SJCRH30 (cell line): ENCODE measurements around the gene THSD4. TPM values are rescaled to one million over a fixed set of nuclear protein-coding genes. Genes with fewer than 3 reads are reported as not detected.

Experiments
- DNase-seq, 2 experiments: peaks; one replicate each; pipeline ENCODE4 v3.0.0-alpha.2; 2015 to 2020
- H3K27ac ChIP-seq: fragments of 250-450 bp; sonication (Bioruptor Pico); 2 replicates; pipeline ENCODE4 v1.5.1; 2020; ENCODE audit warnings: mild to moderate bottlenecking, moderate library complexity
- H3K27me3 ChIP-seq: fragments of 250-450 bp; sonication (Bioruptor Pico); 2 replicates; pipeline ENCODE4 v1.5.1; 2020; ENCODE audit warnings: mild to moderate bottlenecking, moderate library complexity
- H3K36me3 ChIP-seq: fragments of 250-450 bp; sonication (Bioruptor Pico); 2 replicates; pipeline ENCODE4 v1.5.1; 2020; ENCODE audit warnings: mild to moderate bottlenecking, moderate library complexity
- H3K4me1 ChIP-seq: fragments of 250-450 bp; sonication (Bioruptor Pico); 2 replicates; pipeline ENCODE4 v1.5.1; 2020; ENCODE audit warnings: mild to moderate bottlenecking, moderate library complexity
- H3K4me3 ChIP-seq: fragments of 250-450 bp; sonication (Bioruptor Pico); 2 replicates; pipeline ENCODE4 v1.5.1; 2020; ENCODE audit warnings: mild to moderate bottlenecking, moderate library complexity
- H3K9me3 ChIP-seq: fragments of 250-450 bp; sonication (Bioruptor Pico); replicated peaks from 2 replicates; pipeline ENCODE4 v1.5.1; 2020; ENCODE audit warnings: mild to moderate bottlenecking, moderate library complexity
- total RNA-seq: library from RNA; depleted of rRNA; stranded (reverse); fragments of >200 nt; shearing (Covaris generic); gene quantifications from 2 replicates; pipeline ENCODE4 v1.2.3, GENCODE V29; 2014

Gene THSD4
- total RNA-seq, 1 experiment from 2014 or later: 20.7 TPM

- peaks cover 10% of the 10 kb centered on the region for H3K9me3 ChIP-seq
- no peak overlapping the region for H3K4me3 ChIP-seq
- no peaks in the 10 kb centered on the region for H3K36me3 ChIP-seq
- no peak for DNase-seq
- no peaks in the 10 kb centered on the region for H3K27me3 ChIP-seq
- no peak overlapping the region for H3K27ac ChIP-seq
- H3K4me1 ChIP-seq: no peaks in the 10 kb centered on the region; the same call in 1 of the 2 replicates
Measured at GRCh38 chr15:71496336-71496955, 381.2 kb downstream of the THSD4 start.

- Histone ChIP-seq H3K4me3 (no peak overlapping the region), H3K9me3 (peaks cover 10% of the 10 kb centered on the region), H3K4me1 (no peaks in the 10 kb centered on the region), H3K36me3 (no peaks in the 10 kb centered on the region), H3K27ac (no peak overlapping the region), H3K27me3 (no peaks in the 10 kb centered on the region)
- no peak for DNase-seq
Measured at GRCh38 chr15:71501344-71502076, 386.2 kb downstream of the THSD4 start.

GRCh38 chr15:71502077-71502432 lies 386.8 kb downstream of the THSD4 start:
- Histone ChIP-seq H3K36me3 (no peaks in the 10 kb centered on the region), H3K4me3 (no peak overlapping the region), H3K27ac (no peak overlapping the region), H3K4me1 (no peaks in the 10 kb centered on the region), H3K9me3 (peaks cover 10% of the 10 kb centered on the region), H3K27me3 (no peaks in the 10 kb centered on the region)
- DNase-seq: no peak

GRCh38 chr15:71505962-71506361 lies 390.7 kb downstream of the THSD4 start:
- H3K9me3 ChIP-seq: no peaks in the 10 kb centered on the region; the same call in 1 of the 2 replicates
- H3K4me1 ChIP-seq: no peaks in the 10 kb centered on the region
- H3K36me3 ChIP-seq: no peaks in the 10 kb centered on the region
- no peak overlapping the region for H3K4me3 ChIP-seq
- no peak overlapping the region for H3K27ac ChIP-seq
- DNase-seq: no peak
- H3K27me3 ChIP-seq: no peaks in the 10 kb centered on the region

- Histone ChIP-seq H3K4me1 (peaks cover under 1% of the 10 kb centered on the region; the same call in 1 of the 2 replicates), H3K9me3 (no peaks in the 10 kb centered on the region), H3K27me3 (no peaks in the 10 kb centered on the region), H3K4me3 (no peak overlapping the region), H3K36me3 (no peaks in the 10 kb centered on the region), H3K27ac (no peak overlapping the region)
- DNase-seq: no peak
Measured at GRCh38 chr15:71506946-71507345, 391.7 kb downstream of the THSD4 start.

GRCh38 chr15:71508081-71508682 lies 392.9 kb downstream of the THSD4 start:
- Histone ChIP-seq H3K9me3 (no peaks in the 10 kb centered on the region), H3K36me3 (no peaks in the 10 kb centered on the region), H3K4me3 (no peak overlapping the region), H3K27me3 (no peaks in the 10 kb centered on the region), H3K4me1 (peaks cover 10% of the 10 kb centered on the region), H3K27ac (no peak overlapping the region)
- DNase-seq: no peak

GRCh38 chr15:71509139-71509538 lies 393.9 kb downstream of the THSD4 start:
- no peaks in the 10 kb centered on the region for H3K36me3 ChIP-seq
- no peak overlapping the region for H3K4me3 ChIP-seq
- H3K27me3 ChIP-seq: no peaks in the 10 kb centered on the region
- H3K27ac ChIP-seq: no peak overlapping the region
- H3K9me3 ChIP-seq: no peaks in the 10 kb centered on the region
- peaks cover 10% of the 10 kb centered on the region for H3K4me1 ChIP-seq
- DNase-seq: no peak

GRCh38 chr15:71510763-71511162 lies 395.5 kb downstream of the THSD4 start:
- Histone ChIP-seq H3K27ac (no peak overlapping the region), H3K36me3 (no peaks in the 10 kb centered on the region), H3K9me3 (no peaks in the 10 kb centered on the region), H3K4me3 (no peak overlapping the region), H3K27me3 (no peaks in the 10 kb centered on the region), H3K4me1 (peaks cover 10% of the 10 kb centered on the region)
- DNase-seq: no peak

- no peaks in the 10 kb centered on the region for H3K36me3 ChIP-seq
- H3K27me3 ChIP-seq: no peaks in the 10 kb centered on the region
- no peak overlapping the region for H3K4me3 ChIP-seq
- no peaks in the 10 kb centered on the region for H3K9me3 ChIP-seq
- H3K27ac ChIP-seq: no peak overlapping the region
- peak in 1 of 2 experiments; percentile 27 for DNase-seq
- H3K4me1 ChIP-seq: peaks cover 10% of the 10 kb centered on the region
Measured at GRCh38 chr15:71511796-71512681, 396.8 kb downstream of the THSD4 start.

GRCh38 chr15:71512682-71513006 lies 397.4 kb downstream of the THSD4 start:
- no peak for DNase-seq
- no peaks in the 10 kb centered on the region for H3K36me3 ChIP-seq
- no peak overlapping the region for H3K4me3 ChIP-seq
- no peak overlapping the region for H3K27ac ChIP-seq
- H3K4me1 ChIP-seq: peaks cover 10% of the 10 kb centered on the region
- H3K27me3 ChIP-seq: no peaks in the 10 kb centered on the region
- no peaks in the 10 kb centered on the region for H3K9me3 ChIP-seq

- H3K36me3 ChIP-seq: no peaks in the 10 kb centered on the region
Measured at GRCh38 chr15:71515375-71516186, 400.3 kb downstream of the THSD4 start.

GRCh38 chr15:71517751-71518150 lies 402.5 kb downstream of the THSD4 start:
- no peaks in the 10 kb centered on the region for H3K36me3 ChIP-seq
- peaks cover 1% of the 10 kb centered on the region for H3K4me1 ChIP-seq
- no peak overlapping the region for H3K27ac ChIP-seq
- no peaks in the 10 kb centered on the region for H3K9me3 ChIP-seq
- DNase-seq: no peak
- H3K27me3 ChIP-seq: no peaks in the 10 kb centered on the region
- H3K4me3 ChIP-seq: no peak overlapping the region

More at GRCh38 chr15:71515375-71516186, 400.3 kb downstream of the THSD4 start:
- Histone ChIP-seq H3K27ac (no peak overlapping the region), H3K9me3 (no peaks in the 10 kb centered on the region), H3K4me3 (no peak overlapping the region), H3K4me1 (peaks cover 10% of the 10 kb centered on the region), H3K27me3 (no peaks in the 10 kb centered on the region)
- DNase-seq: no peak

- Histone ChIP-seq H3K27me3 (no peaks in the 10 kb centered on the region), H3K36me3 (no peaks in the 10 kb centered on the region), H3K27ac (no peak overlapping the region), H3K4me1 (no peaks in the 10 kb centered on the region), H3K4me3 (no peak overlapping the region), H3K9me3 (no peaks in the 10 kb centered on the region)
- no peak for DNase-seq
Measured at GRCh38 chr15:71518661-71519060, 403.4 kb downstream of the THSD4 start.
